Skeletal muscle tissue (tissue), 4 donors: ENCODE data around the gene ERVFRD-1. TPM values are rescaled to one million over a fixed set of nuclear protein-coding genes. Genes with fewer than 3 reads are reported as not detected.
"Not testable (repeated sequence)": the region's sequence is repeated elsewhere in the genome, so short reads cannot be mapped to it uniquely, and the experiment has no call there.

Source experiments
- H3K27ac ChIP-seq: one replicate; pipeline ENCODE4 v1.7.0; 2013; ENCODE audit warnings: mild to moderate bottlenecking, low read depth, low read length, inconsistent platforms
- H3K27me3 ChIP-seq, 3 donors: one replicate each; pipeline ENCODE4 v1.7.0; 2013; ENCODE audit warnings: low read length in 3 of 3; ENCODE audit not compliant: control insufficient read depth in 3 of 3, insufficient read depth in 3 of 3
- H3K36me3 ChIP-seq, 3 donors: one replicate each; pipeline ENCODE4 v1.7.0; 2013; ENCODE audit warnings: low read length in 3 of 3; ENCODE audit not compliant: control insufficient read depth in 3 of 3, insufficient read depth in 3 of 3
- H3K4me1 ChIP-seq, 3 donors: one replicate each; pipeline ENCODE4 v1.7.0; 2013; ENCODE audit warnings: low read length in 3 of 3, mild to moderate bottlenecking in 3 of 3; ENCODE audit not compliant: control insufficient read depth in 3 of 3, insufficient read depth in 3 of 3
- H3K4me3 ChIP-seq, 3 donors: one replicate each; pipeline ENCODE4 v1.7.0; 2013; ENCODE audit warnings: low read length in 3 of 3
- H3K9ac ChIP-seq, 3 donors: one replicate each; pipeline ENCODE4 v1.7.0; 2013; ENCODE audit warnings: low read length in 3 of 3, mild to moderate bottlenecking in 3 of 3, moderate library complexity in 2 of 3, low read depth in 1 of 3
- H3K9me3 ChIP-seq, 3 donors: one replicate each; pipeline ENCODE4 v1.7.0; 2013; ENCODE audit warnings: low read length in 3 of 3; ENCODE audit not compliant: control insufficient read depth in 3 of 3
- total RNA-seq: library from RNA; depleted of rRNA; stranded (reverse); fragments of >200 nt; gene quantifications from one replicate; pipeline ENCODE4 v1.2.3, GENCODE V29; 2014
- donor health status: Osteomylitis.

Gene ERVFRD-1
- total RNA-seq, 1 donor from 2014 or later: not detected

GRCh38 chr6:11129908-11130565, 18.5 kb upstream of the ERVFRD-1 start:
- no peaks in the 10 kb centered on the region for H3K27me3 ChIP-seq
- no peak overlapping the region for H3K9ac ChIP-seq
- no peak overlapping the region for H3K4me3 ChIP-seq
- no peak overlapping the region for H3K27ac ChIP-seq
- no peaks in the 10 kb centered on the region for H3K9me3 ChIP-seq
- peaks cover 0 to 8% (median 5%) of the 10 kb centered on the region in 3 donors for H3K36me3 ChIP-seq
- peaks cover 11 to 13% (median 12%) of the 10 kb centered on the region in 3 donors for H3K4me1 ChIP-seq

- Histone ChIP-seq H3K27me3 (no peaks in the 10 kb centered on the region), H3K36me3 (peaks cover 0 to 4% (median 0%) of the 10 kb centered on the region in 3 donors), H3K27ac (no peak overlapping the region), H3K4me1 (peaks cover 11 to 13% (median 12%) of the 10 kb centered on the region in 3 donors), H3K4me3 (peak overlapping the region in 2 of 3 donors; percentile 0 to 4), H3K9ac (no peak overlapping the region), H3K9me3 (no peaks in the 10 kb centered on the region)
These were observed 17.1 kb upstream of the ERVFRD-1 start for GRCh38 chr6:11128608-11129007.

GRCh38 chr6:11126876-11127275, 15.4 kb upstream of the ERVFRD-1 start:
- H3K27ac ChIP-seq: no peak overlapping the region
- H3K4me1 ChIP-seq: peaks cover 11 to 18% (median 13%) of the 10 kb centered on the region in 3 donors
- no peak overlapping the region for H3K9ac ChIP-seq
- no peaks in the 10 kb centered on the region for H3K9me3 ChIP-seq
- no peaks in the 10 kb centered on the region for H3K27me3 ChIP-seq
- H3K4me3 ChIP-seq: no peak overlapping the region
- peaks cover 0 to 4% (median 0%) of the 10 kb centered on the region in 3 donors for H3K36me3 ChIP-seq

GRCh38 chr6:11123978-11124377, 12.5 kb upstream of the ERVFRD-1 start:
- Histone ChIP-seq H3K27ac (no peak overlapping the region), H3K4me1 (peaks cover 11 to 15% (median 11%) of the 10 kb centered on the region in 3 donors), H3K27me3 (no peaks in the 10 kb centered on the region), H3K4me3 (no peak overlapping the region), H3K9ac (no peak overlapping the region), H3K36me3 (peaks cover 0 to 4% (median 0%) of the 10 kb centered on the region in 3 donors), H3K9me3 (no peaks in the 10 kb centered on the region)

GRCh38 chr6:11122380-11122779, 10.9 kb upstream of the ERVFRD-1 start:
- no peak overlapping the region for H3K27ac ChIP-seq
- no peaks in the 10 kb centered on the region for H3K27me3 ChIP-seq
- H3K9ac ChIP-seq: no peak overlapping the region
- H3K4me1 ChIP-seq: peaks cover 0 to 6% (median 0%) of the 10 kb centered on the region in 3 donors
- H3K4me3 ChIP-seq: no peak overlapping the region
- no peaks in the 10 kb centered on the region for H3K9me3 ChIP-seq
- no peaks in the 10 kb centered on the region for H3K36me3 ChIP-seq

- no peak overlapping the region for H3K4me3 ChIP-seq
- no peaks in the 10 kb centered on the region for H3K36me3 ChIP-seq
- peaks cover 0 to 6% (median 0%) of the 10 kb centered on the region in 3 donors for H3K4me1 ChIP-seq
- H3K27me3 ChIP-seq: no peaks in the 10 kb centered on the region
- H3K9me3 ChIP-seq: no peaks in the 10 kb centered on the region
- no peak overlapping the region for H3K27ac ChIP-seq
- H3K9ac ChIP-seq: no peak overlapping the region
These were observed 10.3 kb upstream of the ERVFRD-1 start for GRCh38 chr6:11121851-11122250.

GRCh38 chr6:11120271-11121005, 8.9 kb upstream of the ERVFRD-1 start:
- Histone ChIP-seq H3K9ac (no peak overlapping the region), H3K27ac (no peak overlapping the region), H3K4me3 (no peak overlapping the region), H3K36me3 (no peaks in the 10 kb centered on the region), H3K4me1 (peaks cover 0 to 6% (median 0%) of the 10 kb centered on the region in 3 donors), H3K9me3 (no peaks in the 10 kb centered on the region), H3K27me3 (no peaks in the 10 kb centered on the region)

GRCh38 chr6:11115808-11116536, 4.4 kb upstream of the ERVFRD-1 start:
- H3K4me3 ChIP-seq, H3K4me1 ChIP-seq, H3K9me3 ChIP-seq, H3K27me3 ChIP-seq, H3K9ac ChIP-seq, H3K27ac ChIP-seq, H3K36me3 ChIP-seq: not testable (repeated sequence)

- H3K9me3 ChIP-seq: no peaks in the 10 kb centered on the region
- H3K9ac ChIP-seq: no peak overlapping the region
- no peaks in the 10 kb centered on the region for H3K27me3 ChIP-seq
- H3K4me3 ChIP-seq: no peak overlapping the region
- no peaks in the 10 kb centered on the region for H3K36me3 ChIP-seq
- H3K4me1 ChIP-seq: peaks cover 0 to 5% (median 0%) of the 10 kb centered on the region in 3 donors
- H3K27ac ChIP-seq: no peak overlapping the region
These were observed 1.5 kb upstream of the ERVFRD-1 start for GRCh38 chr6:11113038-11113437.
